K562 (cell line): ENCODE data around the gene CASP5. TPM values are rescaled to one million over a fixed set of nuclear protein-coding genes. Genes with fewer than 3 reads are reported as not detected.

ENCODE experiments used
- ATAC-seq: fragments of 200-7000 bp; cut with Tn5 transposase; 3 replicates; pipeline ENCODE4 v1.9.1; 2020; ENCODE audit warnings: moderate library complexity
- BruUV-seq: library from RNA; stranded (reverse); fragments of 400-500 nt; replicated peaks from 2 replicates; lab custom pipeline; 2021; lab: Mats Ljungman, UMichigan
- CTCF ChIA-PET: fragments of 300-600 bp; formaldehyde crosslinking; extraction: SDS; loops from one replicate; lab custom pipeline; 2021; ENCODE audit warnings: low intra/inter-chr PET ratio; lab: Yijun Ruan, JAX
- POLR2A ChIA-PET: fragments of 300-600, 350-650 bp; sonication (Branson Sonifier 250); formaldehyde crosslinking; extraction: SDS; loops from one replicate; lab custom pipeline; 2021; ENCODE audit warnings: antibody characterized with exemption, inconsistent platforms; lab: Yijun Ruan, JAX
- DNase-seq, 4 experiments: peaks; one replicate each; pipeline versions ENCODE4 v3.0.0 to v3.0.0-alpha.2; 2011 to 2018; ENCODE audit warnings: low spot score in 3 of 4, mixed read lengths in 3 of 4; ENCODE audit errors: extremely low read depth in 1 of 4
- FAIRE-seq: peaks from 2 replicates; lab custom pipeline; 2011; peaks lifted over from hg19 to GRCh38; lab: Jason Lieb, UNC
- H2AFZ ChIP-seq: 2 replicates; pipeline ENCODE4 v1.6.0; 2011; ENCODE audit warnings: low read depth, low read length, control low read depth, inconsistent platforms
- H3K27ac ChIP-seq: fragments of 200-600 bp; 3 replicates; pipeline ENCODE4 v1.8.0; 2011; ENCODE audit warnings: low read depth, mild to moderate bottlenecking, control low read depth, inconsistent platforms, low read length, moderate library complexity, mixed read lengths; ENCODE audit errors: extremely low read depth
- H3K27me3 ChIP-seq, 2 experiments: fragments of 300-600 bp in 1 of 2; 2 replicates in 1 of 2; 3 replicates in 1 of 2; pipeline versions ENCODE4 v1.6.0 to v1.8.0; 2011; ENCODE audit warnings: inconsistent platforms in 2 of 2, low read length in 2 of 2, mild to moderate bottlenecking in 1 of 2, mixed read lengths in 1 of 2, moderate library complexity in 1 of 2; ENCODE audit not compliant: control insufficient read depth in 2 of 2, insufficient read depth in 2 of 2
- H3K36me3 ChIP-seq: fragments of 300-600 bp; 3 replicates; pipeline ENCODE4 v1.8.0; 2011; ENCODE audit warnings: mild to moderate bottlenecking, low read length, inconsistent platforms; ENCODE audit not compliant: control insufficient read depth, insufficient read depth
- H3K4me1 ChIP-seq, 2 experiments: fragments of 200-600 bp in 1 of 2; replicated peaks in 1 of 2; 2 replicates in 1 of 2; 3 replicates in 1 of 2; pipeline versions ENCODE4 v1.5.1 to v1.8.0; 2011; ENCODE audit warnings: inconsistent platforms in 2 of 2, low read length in 2 of 2, mild to moderate bottlenecking in 1 of 2, mixed read lengths in 1 of 2, moderate library complexity in 1 of 2; ENCODE audit not compliant: control insufficient read depth in 2 of 2, insufficient read depth in 2 of 2
- H3K4me2 ChIP-seq: 2 replicates; pipeline ENCODE4 v1.6.1; 2011; ENCODE audit warnings: low read length, control low read depth, inconsistent platforms, mixed read lengths; ENCODE audit not compliant: insufficient read depth
- H3K4me3 ChIP-seq: fragments of 200-600 bp; sonication (generic), shearing (Covaris generic); 2 replicates; pipeline ENCODE4 v1.5.1; 2016; ENCODE audit warnings: control low read depth, inconsistent platforms
- H3K79me2 ChIP-seq: fragments of 200-600 bp; 3 replicates; pipeline ENCODE4 v1.8.0; 2011; ENCODE audit warnings: low read length, inconsistent platforms; ENCODE audit not compliant: control insufficient read depth, insufficient read depth
- H3K9ac ChIP-seq, 2 experiments: 2 replicates each; pipeline versions ENCODE4 v1.6.0 to v1.6.1; 2011; ENCODE audit warnings: low read depth in 2 of 2, low read length in 2 of 2, control low read depth in 1 of 2, inconsistent platforms in 1 of 2, mild to moderate bottlenecking in 1 of 2, mixed read lengths in 1 of 2; ENCODE audit not compliant: insufficient read depth in 1 of 2
- H3K9me1 ChIP-seq: one replicate; pipeline ENCODE4 v1.6.0; 2011; ENCODE audit warnings: inconsistent platforms, mild to moderate bottlenecking, low read length, moderate library complexity; ENCODE audit not compliant: control insufficient read depth, insufficient read depth
- H3K9me3 ChIP-seq: replicated peaks from 2 replicates; pipeline ENCODE4 v1.5.1; 2011; ENCODE audit warnings: low read depth, low read length, inconsistent platforms; ENCODE audit not compliant: control insufficient read depth, insufficient read depth
- H4K20me1 ChIP-seq: replicated peaks from 2 replicates; pipeline ENCODE4 v1.6.1; 2011; ENCODE audit warnings: low read length, inconsistent platforms, mixed read lengths; ENCODE audit not compliant: control insufficient read depth, insufficient read depth
- CEBPB ChIP-seq: fragments of 450-650 bp; IDR thresholded peaks from 2 replicates; pipeline ENCODE4 v1.6.1; 2016; ENCODE audit warnings: missing genetic modification characterization, missing compliant biosample characterization
- CEBPG ChIP-seq, 3 experiments: fragments of 200-800 bp in 1 of 3; sonication (Bioruptor generic) in 1 of 3; sonication (generic) in 1 of 3; formaldehyde crosslinking in 1 of 3; IDR thresholded peaks in 2 of 3; conservative IDR thresholded peaks in 1 of 3; 2 replicates each; pipeline versions ENCODE4 v1.6.1 to v1.8.0; 2016 to 2022; ENCODE audit warnings: missing compliant biosample characterization in 2 of 3, missing genetic modification characterization in 2 of 3, mild to moderate bottlenecking in 1 of 3, missing genetic modification reagents in 1 of 3
- RAD21 ChIP-seq, 2 experiments: fragments of 250-450 bp in 1 of 2; fragments of 450-650 bp in 1 of 2; sonication (Bioruptor Pico) in 1 of 2; formaldehyde crosslinking in 1 of 2; IDR thresholded peaks in 1 of 2; conservative IDR thresholded peaks in 1 of 2; 2 replicates each; pipeline versions ENCODE4 v1.4.0 to v1.8.0; 2020 to 2022; ENCODE audit warnings: mild to moderate bottlenecking in 2 of 2, moderate library complexity in 1 of 2
- SNAPC5 ChIP-seq: fragments of 250-450 bp; sonication (Bioruptor Pico); IDR thresholded peaks from 2 replicates; pipeline ENCODE4 v1.8.0; 2021; ENCODE audit warnings: moderate library complexity, mild to moderate bottlenecking, inconsistent platforms
- ZNF121 ChIP-seq: sonication (generic); formaldehyde crosslinking; conservative IDR thresholded peaks from 2 replicates; pipeline ENCODE4 v1.8.0; 2022; ENCODE audit warnings: missing genetic modification reagents
- WGBS: fragments of 100-300 bp; shearing (Covaris generic); methylation state at CpG from one replicate; pipeline ENCODE4 v1.1.6; 2016; ENCODE audit warnings: low coverage, mixed read lengths; ENCODE audit not compliant: insufficient coverage; ENCODE audit errors: missing lambda C conversion rate; 5-methylcytosine and 5-hydroxymethylcytosine counted together
- in situ Hi-C: fragments of 300-500 bp; cut with MboI; formaldehyde crosslinking; loops from 4 replicates; pipeline ENCODE4 v1.15.0; 2018; ENCODE audit warnings: inconsistent platforms, mixed read lengths
- intact Hi-C: fragments of 100-400 bp; cut with micrococcal nuclease; formaldehyde crosslinking; loops from 2 replicates; pipeline ENCODE4 v1.14.2; 2022
- polyA plus RNA-seq, 8 experiments: library from polyadenylated mRNA; depleted of rRNA in 4 of 8; stranded (reverse) in 5 of 8; unstranded in 3 of 8; fragments of >200 nt; fragmentation: Nextera tagmentation in 2 of 8; fragmentation: Illumina TruSeq in 1 of 8; extraction: Ambion mirVana in 2 of 8; extraction: Trizol in 1 of 8; gene quantifications; 2 replicates each; pipeline versions ENCODE4 v1.2.1 to v1.2.3, GENCODE V29; 2011 to 2014; ENCODE audit warnings: inconsistent platforms in 1 of 8, missing spikeins in 1 of 8
- total RNA-seq, 7 experiments: library from RNA; depleted of rRNA in 6 of 7; stranded (reverse); fragments of >200 nt in 6 of 7; fragmentation: Illumina TruSeq in 2 of 7; extraction: Trizol in 2 of 7; gene quantifications; 2 replicates each; pipeline versions ENCODE4 v1.2.1 to v1.2.3, GENCODE V29; 2011 to 2021; ENCODE audit warnings: low replicate concordance in 1 of 7
- TF ChIP-seq, protein P1 (sequence below), 3 experiments: IDR thresholded peaks in 2 of 3; conservative IDR thresholded peaks in 1 of 3; 2 replicates each; pipeline ENCODE4 v1.5.1; 2011 to 2012; ENCODE audit warnings: low read length in 3 of 3, mild to moderate bottlenecking in 3 of 3, control low read depth in 2 of 3, improper control_type of control experiment in 1 of 3, inconsistent platforms in 1 of 3, low read depth in 1 of 3, mixed read lengths in 1 of 3, moderate library complexity in 1 of 3; ENCODE audit not compliant: insufficient read depth in 2 of 3

CASP5 gene
- total and polyA plus RNA-seq, 9 of the 15 experiments (the other 6 are each of a cell fraction or from before 2014, with no cell fraction given) = not detected

- intact Hi-C loops = no loop called here
- DNase-seq = no peak
Observed at GRCh38 chr11:104956528-104956927, 66.4 kb downstream of the CASP5 start.

GRCh38 chr11:104946907-104947306, 76.1 kb downstream of the CASP5 start:
- H3K9ac ChIP-seq = no peak overlapping the region
- H2AFZ ChIP-seq = no peak overlapping the region
- H3K9me3 ChIP-seq = no peaks in the 10 kb centered on the region
- POLR2A ChIA-PET = no interaction called here
- FAIRE-seq (no peak), ATAC-seq (no peak), DNase-seq (peak in 3 of 4 experiments; percentile 8 to 18 (median 12))
- H3K4me3 ChIP-seq = no peak overlapping the region
- in situ Hi-C loops = no loop called here
- no peaks in the 10 kb centered on the region for H4K20me1 ChIP-seq
- BruUV-seq = no TSS peak
- WGBS = 6% methylated on average over 2 of the region's 2 CpGs
- intact Hi-C loops = no loop called here
- H3K9me1 ChIP-seq = no peaks in the 10 kb centered on the region
- no peaks in the 10 kb centered on the region for H3K27me3 ChIP-seq
- H3K79me2 ChIP-seq = no peaks in the 10 kb centered on the region
- CTCF ChIA-PET = no interaction called here
- H3K27ac ChIP-seq = no peak overlapping the region
- H3K4me2 ChIP-seq = no peak overlapping the region
- H3K4me1 ChIP-seq = no peaks in the 10 kb centered on the region
- TF ChIP-seq RAD21 (CRISPR knock-in tag; conservative IDR thresholded peaks at IDR 0.05 in 1 of 2, IDR thresholded peaks at IDR 0.05 in 1 of 2) = peak in 1 of 2 experiments; percentile 23; a peak in 1 of 4 replicates
- TF ChIP-seq ZNF121 (CRISPR knock-in tag) = no peak
- TF ChIP-seq, protein P1, sequence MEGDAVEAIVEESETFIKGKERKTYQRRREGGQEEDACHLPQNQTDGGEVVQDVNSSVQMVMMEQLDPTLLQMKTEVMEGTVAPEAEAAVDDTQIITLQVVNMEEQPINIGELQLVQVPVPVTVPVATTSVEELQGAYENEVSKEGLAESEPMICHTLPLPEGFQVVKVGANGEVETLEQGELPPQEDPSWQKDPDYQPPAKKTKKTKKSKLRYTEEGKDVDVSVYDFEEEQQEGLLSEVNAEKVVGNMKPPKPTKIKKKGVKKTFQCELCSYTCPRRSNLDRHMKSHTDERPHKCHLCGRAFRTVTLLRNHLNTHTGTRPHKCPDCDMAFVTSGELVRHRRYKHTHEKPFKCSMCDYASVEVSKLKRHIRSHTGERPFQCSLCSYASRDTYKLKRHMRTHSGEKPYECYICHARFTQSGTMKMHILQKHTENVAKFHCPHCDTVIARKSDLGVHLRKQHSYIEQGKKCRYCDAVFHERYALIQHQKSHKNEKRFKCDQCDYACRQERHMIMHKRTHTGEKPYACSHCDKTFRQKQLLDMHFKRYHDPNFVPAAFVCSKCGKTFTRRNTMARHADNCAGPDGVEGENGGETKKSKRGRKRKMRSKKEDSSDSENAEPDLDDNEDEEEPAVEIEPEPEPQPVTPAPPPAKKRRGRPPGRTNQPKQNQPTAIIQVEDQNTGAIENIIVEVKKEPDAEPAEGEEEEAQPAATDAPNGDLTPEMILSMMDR (IDR thresholded peaks at IDR 0.05 in 2 of 3, conservative IDR thresholded peaks at IDR 0.05 in 1 of 3; ENCODE audit: insufficient read depth in 2 of 3, low read depth in 1 of 3, low read length in 3 of 3) = 0 out of 6 replicates have a peak, but pooled peaks of 1 of the 3 experiments have one; percentile 17
- no peaks in the 10 kb centered on the region for H3K36me3 ChIP-seq

More at GRCh38 chr11:104956528-104956927, 66.4 kb downstream of the CASP5 start:
- no peaks in the 10 kb centered on the region for H3K9me1 ChIP-seq
- TF ChIP-seq CEBPB (tag) (peak; percentile 64), SNAPC5 (no peak), CEBPG (CRISPR knock-in tag; IDR thresholded peaks at IDR 0.05) (0 out of 2 replicates have a peak, but pooled peaks have one; percentile 14), CEBPG (tag; conservative IDR thresholded peaks at IDR 0.05 in 1 of 2, IDR thresholded peaks at IDR 0.05 in 1 of 2) (peak; percentile 51 to 91)
- no peaks in the 10 kb centered on the region for H3K79me2 ChIP-seq
- H3K4me1 ChIP-seq = no peaks in the 10 kb centered on the region
- no peaks in the 10 kb centered on the region for H3K36me3 ChIP-seq
- FAIRE-seq (no peak), ATAC-seq (no peak)
- H3K27me3 ChIP-seq = no peaks in the 10 kb centered on the region
- H3K9ac ChIP-seq = no peak overlapping the region
- no peak overlapping the region for H3K27ac ChIP-seq
- no peak overlapping the region for H3K4me3 ChIP-seq
- in situ Hi-C loops = no loop called here
- H3K9me3 ChIP-seq = no peaks in the 10 kb centered on the region
- no peak overlapping the region for H2AFZ ChIP-seq
- no TSS peak for BruUV-seq
- ChIA-PET CTCF (no interaction called here), POLR2A (no interaction called here)
- H4K20me1 ChIP-seq = no peaks in the 10 kb centered on the region
- H3K4me2 ChIP-seq = no peak overlapping the region
